ENCODE results near the gene WNT5B. TPM values are rescaled to one million over a fixed set of nuclear protein-coding genes. Genes with fewer than 3 reads are reported as not detected.

WNT5B gene
- total RNA-seq, 1 donor from 2014 or later: 11.3 TPM

- no peak for DNase-seq (ENCODE audit: extremely low spot score, unreplicated experiment)
- TF ChIP-seq CTCF (conservative IDR thresholded peaks at IDR 0.05): no peak
- H3K4me1 Mint-ChIP-seq (ENCODE audit: unreplicated experiment): peaks cover 13% of the 10 kb centered on the region
- H3K27ac Mint-ChIP-seq: no peak overlapping the region
- H3K27me3 Mint-ChIP-seq: peaks cover 42% of the 10 kb centered on the region
- H3K36me3 Mint-ChIP-seq: peaks cover 33% of the 10 kb centered on the region
- H3K9me3 Mint-ChIP-seq: no peaks in the 10 kb centered on the region
- no peak overlapping the region for H3K4me3 Mint-ChIP-seq
These were observed 15.8 kb downstream of the WNT5B start for GRCh38 chr12:1644534-1645438.

- H3K27me3 Mint-ChIP-seq: peaks cover 47% of the 10 kb centered on the region
- no peaks in the 10 kb centered on the region for H3K9me3 Mint-ChIP-seq
- DNase-seq (ENCODE audit: extremely low spot score, unreplicated experiment): no peak
- no peak overlapping the region for H3K4me3 Mint-ChIP-seq
- H3K4me1 Mint-ChIP-seq (ENCODE audit: unreplicated experiment): peaks cover 13% of the 10 kb centered on the region
- peaks cover 35% of the 10 kb centered on the region for H3K36me3 Mint-ChIP-seq
- TF ChIP-seq CTCF (conservative IDR thresholded peaks at IDR 0.05): no peak
- no peak overlapping the region for H3K27ac Mint-ChIP-seq
These were observed 16.8 kb downstream of the WNT5B start for GRCh38 chr12:1645819-1646218.

- no peak for TF ChIP-seq CTCF (conservative IDR thresholded peaks at IDR 0.05)
- DNase-seq (ENCODE audit: extremely low spot score, unreplicated experiment): no peak
- Mint-ChIP-seq H3K9me3 (no peaks in the 10 kb centered on the region), H3K36me3 (peaks cover 35% of the 10 kb centered on the region), H3K27me3 (peaks cover 52% of the 10 kb centered on the region), H3K4me1 (ENCODE audit: unreplicated experiment) (peaks cover 13% of the 10 kb centered on the region), H3K27ac (no peak overlapping the region), H3K4me3 (no peak overlapping the region)
These were observed 17.7 kb downstream of the WNT5B start for GRCh38 chr12:1646569-1647284.

- no peaks in the 10 kb centered on the region for H3K9me3 Mint-ChIP-seq
- H3K27ac Mint-ChIP-seq: no peak overlapping the region
- peaks cover 13% of the 10 kb centered on the region for H3K4me1 Mint-ChIP-seq (ENCODE audit: unreplicated experiment)
- peaks cover 51% of the 10 kb centered on the region for H3K27me3 Mint-ChIP-seq
- TF ChIP-seq CTCF (conservative IDR thresholded peaks at IDR 0.05): no peak
- H3K4me3 Mint-ChIP-seq: no peak overlapping the region
- peaks cover 35% of the 10 kb centered on the region for H3K36me3 Mint-ChIP-seq
- no peak for DNase-seq (ENCODE audit: extremely low spot score, unreplicated experiment)
These were observed 18.2 kb downstream of the WNT5B start for GRCh38 chr12:1647285-1647669.

- no peaks in the 10 kb centered on the region for H3K4me1 Mint-ChIP-seq (ENCODE audit: unreplicated experiment)
- TF ChIP-seq CTCF (conservative IDR thresholded peaks at IDR 0.05): no peak
These were observed 21.4 kb downstream of the WNT5B start for GRCh38 chr12:1650260-1650977.

More at GRCh38 chr12:1650260-1650977, 21.4 kb downstream of the WNT5B start:
- Mint-ChIP-seq H3K36me3 (peaks cover 23% of the 10 kb centered on the region), H3K4me3 (no peak overlapping the region), H3K9me3 (no peaks in the 10 kb centered on the region), H3K27ac (no peak overlapping the region), H3K27me3 (peaks cover 59% of the 10 kb centered on the region)
- DNase-seq (ENCODE audit: extremely low spot score, unreplicated experiment): no peak

Data from type B pancreatic cell (in vitro differentiated cells).